ENCODE results near the gene MTCP1. TPM values are rescaled to one million over a fixed set of nuclear protein-coding genes. Genes with fewer than 3 reads are reported as not detected.
A peak's percentile ranks its signal among the peaks of the same experiment; 100 is the strongest.

Gene MTCP1
- polyA plus RNA-seq, 1 experiment: 17.4 TPM

- no peaks in the 10 kb centered on the region; the same call in 1 of the 2 replicates for H3K9me3 ChIP-seq (ENCODE audit: control insufficient read depth, insufficient read depth, low read length)
- CTCF ChIA-PET: interaction anchor here (0.6 to 1.6 kb wide), 10 partner anchors 9 to 168 kb away, joined by 3 to 8 read pairs (median 4); partner anchors contain the start of gene BRCC3
- no peak overlapping the region for H3K4me3 ChIP-seq (ENCODE audit: low read depth, low read length)
- TF ChIP-seq CTCF (IDR thresholded peaks at IDR 0.05; ENCODE audit: low read depth, low read length): peak; percentile 47
- no peak for DNase-seq (ENCODE audit: low read depth, low spot score)
- POLR2A ChIA-PET: interaction anchor here (0.7 kb wide), 1 partner anchor 131 kb away, joined by 4 read pairs; no protein-coding TSS in a partner anchor
- H3K27ac ChIP-seq (ENCODE audit: low read depth, low read length): no peak overlapping the region
- H3K27me3 ChIP-seq (ENCODE audit: control insufficient read depth, insufficient read depth, low read length): no peaks in the 10 kb centered on the region
These were observed 15.4 kb upstream of the MTCP1 start for GRCh38 chrX:155086202-155086840.

GRCh38 chrX:155071694-155072280 lies 851 bp upstream of the MTCP1 start:
- CTCF ChIA-PET: interaction anchor here (1.0 to 1.3 kb wide), 2 partner anchors 15 to 22 kb away, joined by 3 read pairs; no protein-coding TSS in a partner anchor
- H3K27me3 ChIP-seq (ENCODE audit: control insufficient read depth, insufficient read depth, low read length): no peaks in the 10 kb centered on the region
- DNase-seq (ENCODE audit: low read depth, low spot score): no peak
- peak overlapping the region; percentile 79 for H3K4me3 ChIP-seq (ENCODE audit: low read depth, low read length)
- H3K9me3 ChIP-seq (ENCODE audit: control insufficient read depth, insufficient read depth, low read length): no peaks in the 10 kb centered on the region; the same call in 1 of the 2 replicates
- H3K27ac ChIP-seq (ENCODE audit: low read depth, low read length): peak overlapping the region; percentile 31
- no peak for TF ChIP-seq CTCF (IDR thresholded peaks at IDR 0.05; ENCODE audit: low read depth, low read length)
- POLR2A ChIA-PET: no interaction called here

- Histone ChIP-seq H3K27me3 (ENCODE audit: control insufficient read depth, insufficient read depth, low read length) (no peaks in the 10 kb centered on the region), H3K27ac (ENCODE audit: low read depth, low read length) (peak overlapping the region; percentile 75), H3K9me3 (ENCODE audit: control insufficient read depth, insufficient read depth, low read length) (no peaks in the 10 kb centered on the region; the same call in 1 of the 2 replicates), H3K4me3 (ENCODE audit: low read depth, low read length) (peak overlapping the region; percentile 62)
- TF ChIP-seq CTCF (IDR thresholded peaks at IDR 0.05; ENCODE audit: low read depth, low read length): no peak
- POLR2A ChIA-PET: no interaction called here
- CTCF ChIA-PET: interaction anchor here (0.7 to 1.5 kb wide), 3 partner anchors 14 to 91 kb away, joined by 3 to 6 read pairs (median 3); no protein-coding TSS in a partner anchor
- no peak for DNase-seq (ENCODE audit: low read depth, low spot score)
These were observed 317 bp downstream of the MTCP1 start for GRCh38 chrX:155070663-155070974.

GRCh38 chrX:155070038-155070437 lies 898 bp downstream of the MTCP1 start:
- Histone ChIP-seq H3K4me3 (ENCODE audit: low read depth, low read length) (peak overlapping the region; percentile 62), H3K27ac (ENCODE audit: low read depth, low read length) (no peak overlapping the region), H3K27me3 (ENCODE audit: control insufficient read depth, insufficient read depth, low read length) (no peaks in the 10 kb centered on the region), H3K9me3 (ENCODE audit: control insufficient read depth, insufficient read depth, low read length) (no peaks in the 10 kb centered on the region; the same call in 1 of the 2 replicates)
- TF ChIP-seq CTCF (IDR thresholded peaks at IDR 0.05; ENCODE audit: low read depth, low read length): no peak
- ChIA-PET CTCF (interaction anchor here (1.4 to 1.8 kb wide), 3 partner anchors 21 to 90 kb away, joined by 3 to 7 read pairs (median 6); no protein-coding TSS in a partner anchor), POLR2A (no interaction called here)
- DNase-seq (ENCODE audit: low read depth, low spot score): no peak

GRCh38 chrX:155069414-155069813 lies 1.5 kb downstream of the MTCP1 start:
- H3K27ac ChIP-seq (ENCODE audit: low read depth, low read length): no peak overlapping the region
- no peak for TF ChIP-seq CTCF (IDR thresholded peaks at IDR 0.05; ENCODE audit: low read depth, low read length)
- H3K27me3 ChIP-seq (ENCODE audit: control insufficient read depth, insufficient read depth, low read length): no peaks in the 10 kb centered on the region
- ChIA-PET CTCF (interaction anchor here (1.4 to 1.8 kb wide), 3 partner anchors 21 to 89 kb away, joined by 3 to 7 read pairs (median 6); no protein-coding TSS in a partner anchor), POLR2A (no interaction called here)
- no peaks in the 10 kb centered on the region; the same call in 1 of the 2 replicates for H3K9me3 ChIP-seq (ENCODE audit: control insufficient read depth, insufficient read depth, low read length)
- peak overlapping the region; percentile 62; the same call in 1 of the 2 replicates for H3K4me3 ChIP-seq (ENCODE audit: low read depth, low read length)
- no peak for DNase-seq (ENCODE audit: low read depth, low spot score)
